HuH-7.5 (cell line): Measurements from ENCODE around the gene HMSD.
"Not testable (repeated sequence)": the region's sequence is repeated elsewhere in the genome, so short reads cannot be mapped to it uniquely, and the experiment has no call there.

Source experiments
- DNase-seq: peaks from one replicate; pipeline ENCODE4 v3.0.0; 2011; ENCODE audit warnings: low spot score

Gene HMSD, protein sequence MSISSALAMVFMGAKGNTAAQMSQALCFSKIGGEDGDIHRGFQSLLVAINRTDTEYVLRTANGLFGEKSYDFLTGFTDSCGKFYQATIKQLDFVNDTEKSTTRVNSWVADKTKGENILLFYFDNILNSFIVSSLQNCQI

DNA sequence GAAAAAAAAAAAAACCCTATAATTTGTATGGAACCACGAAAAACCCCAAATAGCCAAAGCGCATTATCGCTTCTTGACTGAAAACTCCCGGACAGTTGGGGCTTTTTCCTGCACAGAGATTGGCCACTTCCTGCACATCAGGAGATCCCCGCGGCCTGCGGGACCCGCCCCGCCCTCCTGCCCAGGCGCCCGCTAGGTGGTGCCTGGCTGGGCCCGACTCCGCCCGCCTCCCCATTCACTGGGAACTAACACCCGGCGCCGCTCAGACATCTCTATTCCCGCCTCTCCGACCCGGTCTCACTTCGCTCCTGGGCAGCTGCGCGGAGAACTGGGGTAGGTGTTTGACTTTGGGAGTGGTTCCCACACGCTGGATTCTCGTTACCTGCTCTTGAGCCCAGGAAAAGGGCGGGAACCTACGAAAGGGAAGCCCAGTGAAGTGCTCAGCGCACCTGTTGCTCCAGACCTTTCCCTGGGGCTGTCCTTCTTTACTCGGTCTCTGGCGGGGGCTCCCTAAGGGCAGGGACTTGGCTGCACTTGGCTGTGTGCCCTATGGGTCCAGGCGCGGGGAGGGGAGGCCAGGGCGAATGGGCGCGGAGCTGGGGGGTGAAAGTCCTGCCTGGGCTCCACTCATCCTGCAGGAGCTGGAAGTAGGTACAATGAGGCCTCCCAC is at the start of gene HMSD:
Gene HMSD (plus strand): TSS at position 234 of the 670 bp plus-strand sequence. CDS start 4,155 bp downstream, outside the sequence.
- DNase-seq = no peak

DNA sequence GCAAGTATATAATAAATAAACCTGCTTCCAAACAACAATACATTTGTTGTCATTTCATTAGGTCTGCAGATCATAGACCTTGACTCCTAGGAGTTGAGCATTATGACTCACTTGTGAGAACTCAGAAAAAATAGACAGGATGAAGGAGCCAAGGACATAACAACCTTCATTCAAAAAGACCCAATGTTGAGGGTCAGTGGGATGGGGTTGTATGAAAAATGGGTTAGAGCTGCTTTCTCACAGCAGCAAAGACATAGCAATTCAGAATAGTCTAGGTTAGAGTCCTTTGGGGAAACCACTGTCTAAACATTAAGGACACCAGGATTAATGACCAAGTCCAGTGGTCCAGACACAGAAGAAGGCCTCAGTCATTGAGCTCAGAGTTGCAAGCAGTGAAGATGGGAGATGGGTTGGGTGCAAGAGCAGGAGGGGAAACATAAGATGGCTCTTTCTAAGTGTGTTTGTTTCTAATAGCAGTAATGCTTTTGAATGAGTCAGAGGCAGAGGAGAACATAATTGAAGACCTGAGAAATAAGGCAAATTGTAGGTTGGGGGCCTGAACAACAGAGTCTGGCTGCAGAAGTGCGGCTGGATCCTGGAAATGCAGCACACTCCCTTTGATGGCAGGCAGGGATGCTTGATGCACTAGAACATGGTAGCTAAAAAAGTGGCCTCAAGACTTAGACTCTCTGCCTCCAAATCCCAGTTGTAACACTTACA is 45.1 kb upstream of the HMSD start:
- DNase-seq = no peak

DNA sequence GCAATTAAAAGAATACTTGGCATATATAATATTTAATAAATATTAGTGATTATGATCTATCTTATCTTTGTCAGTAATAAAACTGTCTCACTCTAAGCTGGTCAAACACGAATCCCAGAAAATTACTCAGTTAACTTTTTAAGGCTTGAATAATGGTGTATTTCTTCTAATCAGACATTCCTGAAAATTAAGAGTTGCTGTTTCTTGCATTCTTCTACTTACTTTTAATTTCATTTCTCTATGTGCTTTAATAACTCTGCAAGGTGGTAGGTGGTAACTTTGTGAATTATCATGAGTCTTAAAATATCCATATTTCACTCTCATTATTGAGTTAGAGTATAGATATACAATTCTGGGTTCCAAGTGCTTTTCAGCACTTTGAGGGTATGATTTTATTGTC is 44.4 kb upstream of the HMSD start:
- no peak for DNase-seq

DNA sequence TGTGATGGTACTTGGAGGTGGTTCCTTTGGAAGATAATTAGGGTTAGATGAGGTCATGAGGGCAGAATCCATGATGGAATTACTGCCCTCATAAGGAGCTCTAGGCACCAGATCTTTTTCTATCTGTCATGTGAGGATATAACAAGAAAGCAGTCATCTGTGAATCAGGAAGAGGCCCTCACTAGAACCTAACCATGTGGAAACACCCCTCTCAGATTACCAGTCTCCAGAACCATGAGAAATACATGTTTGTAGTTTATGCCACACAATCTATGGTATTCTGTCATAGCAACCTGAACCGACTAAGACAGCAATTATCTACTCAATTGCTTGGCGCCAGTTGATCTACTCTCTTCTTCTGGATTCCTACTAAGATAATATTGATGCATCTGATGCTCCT is 43.7 kb upstream of the HMSD start:
- no peak for DNase-seq

DNA sequence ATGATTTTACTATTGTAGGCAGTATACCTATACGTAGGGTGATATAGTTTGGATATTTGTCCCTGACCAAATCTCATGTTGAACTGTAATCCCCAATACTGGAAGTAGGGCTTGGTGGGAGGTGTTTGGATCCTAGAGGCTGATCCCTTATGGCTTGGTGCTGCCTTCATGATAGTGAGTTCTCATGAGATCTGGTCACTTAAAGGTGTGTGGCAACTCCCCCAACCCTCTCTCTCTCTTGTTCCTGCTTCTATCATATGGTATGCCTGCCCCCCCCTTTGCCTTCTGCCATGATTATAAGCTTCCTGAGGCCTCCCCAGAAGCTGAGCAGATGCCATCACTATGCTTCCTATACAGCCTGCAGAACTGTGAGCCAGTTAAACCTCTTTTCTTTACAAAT is 43.0 kb upstream of the HMSD start:
- DNase-seq = no peak

DNA sequence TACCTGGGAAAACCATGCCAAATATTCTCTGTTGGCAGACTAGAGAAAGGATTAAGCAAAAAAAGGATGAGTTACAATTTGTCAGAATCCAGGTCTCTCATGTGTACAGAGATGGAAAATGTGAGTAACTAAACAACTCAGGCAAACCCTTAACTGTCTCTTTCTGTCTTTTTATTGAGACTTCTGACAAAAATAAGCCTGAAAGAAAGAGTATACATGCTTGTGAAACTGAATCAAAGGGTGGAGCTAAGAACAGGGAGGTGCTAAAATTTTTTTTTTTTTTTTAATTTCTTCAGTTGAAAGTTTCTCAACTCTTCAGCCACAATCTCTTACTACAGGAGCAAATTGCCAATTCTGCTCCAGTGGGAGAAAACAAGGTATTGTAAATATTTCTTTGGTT is 41.4 kb upstream of the HMSD start, which contains the start of gene SERPINB10:
Gene SERPINB10 (plus strand): TSS at position 295 of the 400 bp plus-strand sequence. CDS start 7,553 bp downstream, outside the sequence.
- DNase-seq = no peak

DNA sequence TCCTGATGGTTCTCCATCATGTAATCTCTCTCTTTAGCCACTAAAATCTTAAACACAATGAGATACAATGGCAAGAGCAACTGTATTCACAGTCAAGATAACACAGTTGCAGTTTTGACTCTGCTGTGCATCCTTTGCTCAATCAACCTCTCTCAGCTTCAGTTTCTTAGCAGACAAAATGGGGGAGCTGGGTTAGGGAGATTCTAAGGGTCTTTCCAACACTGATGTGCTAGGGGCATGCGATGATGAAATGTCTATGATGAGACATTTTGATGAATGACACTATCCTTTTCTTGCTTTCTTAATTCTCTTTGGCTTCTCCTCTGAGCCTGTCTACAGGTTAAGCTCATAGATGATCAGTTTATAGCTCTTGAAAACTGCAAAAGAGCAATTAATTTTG is 40.2 kb upstream of the HMSD start:
- DNase-seq = no peak

DNA sequence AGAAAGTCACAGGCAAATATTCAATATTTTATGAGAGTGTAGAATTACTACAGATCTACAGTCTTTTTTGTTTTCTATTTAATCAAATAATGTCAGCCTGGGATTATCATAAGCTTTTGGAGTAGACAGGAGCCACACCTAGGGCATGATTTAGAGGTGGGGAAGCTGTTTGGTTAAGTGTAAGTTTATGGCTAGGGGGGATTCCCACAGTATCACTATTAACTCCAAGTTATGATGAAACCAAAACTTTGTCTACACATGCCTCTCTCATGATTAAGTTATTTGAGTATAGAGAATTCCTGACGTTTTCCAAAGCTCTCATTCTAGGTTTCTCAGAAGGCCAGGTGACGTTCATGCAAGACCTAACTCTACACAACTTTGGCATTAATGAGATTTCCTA is 39.2 kb upstream of the HMSD start:
- no peak for DNase-seq

DNA sequence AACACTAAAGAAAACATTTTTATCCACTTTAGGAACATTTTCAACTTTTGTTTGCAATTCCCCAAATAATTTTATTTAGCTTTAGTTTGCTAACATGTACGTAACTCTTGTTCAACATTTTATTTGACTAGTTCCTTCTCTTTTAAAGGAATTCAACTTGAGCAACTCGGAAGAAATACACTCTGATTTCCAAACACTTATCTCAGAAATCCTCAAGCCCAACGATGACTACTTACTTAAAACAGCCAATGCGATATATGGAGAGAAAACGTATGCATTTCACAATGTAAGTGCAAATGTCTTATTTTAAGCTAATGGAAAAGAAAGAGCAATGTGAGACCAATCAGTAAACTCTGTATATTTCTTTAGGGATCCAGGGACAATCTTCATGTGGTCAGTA is 31.3 kb upstream of the HMSD start:
- no peak for DNase-seq

DNA sequence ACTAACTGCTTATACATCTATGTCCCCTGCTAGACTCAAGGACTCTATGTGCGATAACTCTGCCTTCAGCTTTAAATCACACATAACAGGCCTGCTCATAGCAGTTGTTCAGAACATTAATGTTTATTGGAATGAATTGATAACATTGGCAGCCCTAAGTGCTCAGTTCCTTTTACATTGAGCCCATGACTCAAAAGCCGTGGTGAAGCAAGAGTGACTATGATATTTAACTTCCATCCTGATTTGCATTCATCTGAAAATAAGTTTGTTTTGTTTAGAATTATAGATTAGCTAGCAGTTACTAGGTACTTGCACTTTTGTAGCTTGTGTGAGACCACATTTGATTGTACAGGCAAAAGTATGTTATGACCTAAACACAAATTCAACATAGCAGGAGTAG is 27.1 kb upstream of the HMSD start:
- no peak for DNase-seq

DNA sequence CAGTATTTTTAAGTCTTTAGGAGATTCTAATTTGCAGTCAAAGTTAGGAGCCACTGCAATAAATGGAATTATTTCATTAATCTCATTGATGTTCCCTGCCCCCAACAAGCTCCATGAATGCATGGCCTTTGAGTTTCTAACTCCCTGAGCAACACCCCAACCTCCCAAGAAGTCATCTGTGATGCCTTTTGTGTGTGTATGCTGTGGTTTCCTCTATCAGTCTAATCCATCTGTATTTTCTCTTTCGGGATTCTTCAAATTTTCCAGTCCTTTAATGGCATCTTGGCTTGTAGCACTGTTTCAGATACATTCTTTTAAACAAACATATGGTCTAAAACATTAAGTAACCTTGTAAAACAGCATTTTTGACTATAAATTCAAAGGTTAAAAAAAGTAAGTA is 24.6 kb upstream of the HMSD start:
- DNase-seq = no peak

DNA sequence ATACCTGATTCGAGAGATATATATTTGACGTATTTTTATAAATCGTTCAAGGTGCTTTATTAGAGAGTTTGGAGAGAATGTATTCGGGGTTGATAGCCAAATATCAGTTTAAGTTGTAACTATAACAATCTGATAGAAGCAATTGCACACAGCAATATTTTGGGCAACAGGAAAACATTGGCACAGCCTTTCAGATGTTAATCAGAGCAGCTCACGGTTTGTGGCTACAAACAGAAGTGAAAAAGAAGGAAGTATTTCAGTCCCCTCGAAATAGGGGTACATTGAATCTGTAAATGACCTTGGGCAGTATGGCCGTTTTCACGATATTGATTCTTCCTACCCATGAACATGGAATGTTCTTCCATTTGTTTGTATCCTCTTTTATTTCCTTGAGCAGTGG is 20.8 kb upstream of the HMSD start:
- DNase-seq = no peak

DNA sequence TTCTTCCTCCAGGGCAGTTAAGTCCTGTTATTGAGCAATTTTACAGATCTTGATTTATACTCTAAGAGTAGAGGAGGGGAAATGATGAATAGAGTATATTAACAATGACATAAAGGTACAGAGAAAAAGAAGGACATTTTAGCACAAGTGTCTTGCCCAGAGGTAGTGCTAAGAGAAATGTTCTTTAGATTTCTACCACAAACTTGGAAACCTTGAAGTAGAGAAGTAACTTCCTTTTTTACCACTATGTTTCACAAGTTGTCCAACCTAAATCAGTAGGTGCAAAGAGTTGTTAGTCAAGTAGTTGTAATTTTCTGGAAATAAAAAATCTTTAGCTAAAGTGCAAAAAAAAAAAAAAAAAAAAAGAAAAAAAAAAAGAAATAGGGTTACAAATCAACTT is 19.7 kb upstream of the HMSD start:
- not testable (repeated sequence) for DNase-seq

DNA sequence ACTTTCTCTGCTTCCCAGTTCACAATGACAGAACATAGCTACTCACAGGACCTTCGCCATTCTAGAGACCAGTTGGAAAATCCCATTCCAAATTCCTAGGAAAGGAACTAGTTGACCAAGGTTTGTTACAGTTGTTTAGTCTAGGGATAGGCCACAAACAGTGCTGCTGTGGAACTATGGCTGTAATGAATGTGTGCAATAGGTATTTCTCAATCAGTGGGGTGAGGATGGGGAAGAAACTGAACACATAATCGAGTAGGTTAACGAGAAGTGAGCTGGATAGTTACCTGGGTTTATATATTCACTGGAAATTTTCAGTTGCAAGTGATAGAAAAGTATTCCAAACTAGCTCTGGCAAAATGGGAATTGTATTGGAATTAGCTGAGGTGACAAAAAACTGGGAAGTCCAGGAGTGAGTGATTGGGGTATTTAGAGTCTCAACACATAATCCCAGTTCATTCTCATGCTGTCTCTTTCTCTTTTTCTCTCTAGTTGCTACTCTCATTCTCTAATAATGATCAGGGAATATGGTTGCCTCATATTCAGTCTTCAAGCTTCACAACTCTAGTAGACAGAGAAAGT is 18.2 kb upstream of the HMSD start:
- DNase-seq = no peak

DNA sequence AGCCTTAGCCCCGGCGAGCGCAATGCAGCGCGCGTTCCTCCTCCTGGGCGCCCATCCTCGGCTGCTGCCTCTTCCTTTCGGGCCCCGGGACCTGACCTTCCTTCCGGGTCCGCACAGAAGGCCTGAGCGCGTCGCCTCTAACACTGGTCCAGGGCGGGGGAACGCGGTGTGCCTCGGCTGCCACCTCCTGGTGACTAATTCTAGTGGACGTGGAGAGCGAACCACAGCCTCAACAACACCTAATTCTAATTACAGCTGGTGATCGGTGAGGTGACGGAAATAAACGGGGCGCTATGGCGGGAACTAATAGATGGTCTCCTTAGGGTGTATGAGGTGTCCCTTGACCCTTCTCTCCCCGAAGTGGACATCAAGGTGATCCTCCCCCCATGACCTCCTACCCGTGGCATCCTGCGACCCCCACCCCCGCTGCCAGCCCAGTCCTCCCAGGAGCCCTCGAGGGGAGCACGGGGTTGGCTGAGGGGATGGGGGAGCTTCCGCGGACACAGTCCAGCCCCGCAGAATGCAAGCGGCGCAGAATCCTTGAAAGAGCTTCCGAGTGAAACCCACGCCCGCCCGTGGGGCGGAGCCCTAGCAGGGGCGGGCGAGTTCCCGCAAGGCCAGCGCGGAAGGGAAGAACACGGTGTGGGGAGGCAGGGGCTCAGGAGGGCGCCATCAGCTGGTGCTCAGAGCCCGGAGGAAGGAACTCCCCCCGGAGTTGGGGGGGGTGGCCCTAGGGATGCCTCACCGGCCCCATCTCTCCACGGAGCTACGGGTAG is 12.8 kb upstream of the HMSD start:
- peak; percentile 16 for DNase-seq

DNA sequence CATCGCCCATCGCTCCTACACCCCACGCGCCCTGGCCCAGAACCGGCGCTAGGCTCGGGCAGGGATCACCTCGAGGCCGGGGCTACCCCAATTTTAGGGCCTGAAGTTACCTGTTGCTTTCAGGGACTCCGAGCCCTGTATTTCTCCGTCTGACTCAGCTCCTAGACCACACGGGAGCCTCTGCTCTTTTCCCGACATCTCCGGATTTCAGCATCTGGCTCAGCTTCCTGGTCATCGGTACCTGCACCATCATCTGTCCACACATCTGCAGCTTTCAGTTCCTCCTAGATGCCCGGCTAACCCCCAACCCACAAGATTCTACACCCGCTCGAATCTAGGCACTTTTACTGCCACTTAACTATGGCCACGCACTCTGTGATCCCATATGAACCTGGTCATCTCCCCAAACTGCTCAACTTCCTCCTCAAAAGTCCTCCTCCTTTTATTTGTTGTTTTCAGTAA is 12.1 kb upstream of the HMSD start:
- DNase-seq = no peak

DNA sequence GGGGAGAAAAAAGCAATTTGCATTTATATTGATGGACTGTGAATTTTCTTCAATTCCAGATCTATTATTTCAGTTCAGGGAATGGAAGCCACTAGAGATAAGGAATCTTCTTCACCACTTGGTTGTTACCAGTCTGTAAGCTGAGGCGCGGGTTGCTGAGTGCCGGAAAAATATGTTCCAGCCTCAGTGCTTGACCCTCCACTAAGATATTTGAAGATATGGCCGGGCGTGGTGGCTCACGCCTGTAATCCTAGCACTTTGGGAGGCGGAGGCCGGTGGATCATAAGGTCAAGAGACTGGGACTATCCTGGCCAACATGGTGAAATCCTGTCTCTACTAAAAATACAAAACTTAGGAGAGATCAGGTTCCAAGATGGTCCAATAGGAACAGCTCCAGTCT is 9.1 kb upstream of the HMSD start:
- DNase-seq = no peak

DNA sequence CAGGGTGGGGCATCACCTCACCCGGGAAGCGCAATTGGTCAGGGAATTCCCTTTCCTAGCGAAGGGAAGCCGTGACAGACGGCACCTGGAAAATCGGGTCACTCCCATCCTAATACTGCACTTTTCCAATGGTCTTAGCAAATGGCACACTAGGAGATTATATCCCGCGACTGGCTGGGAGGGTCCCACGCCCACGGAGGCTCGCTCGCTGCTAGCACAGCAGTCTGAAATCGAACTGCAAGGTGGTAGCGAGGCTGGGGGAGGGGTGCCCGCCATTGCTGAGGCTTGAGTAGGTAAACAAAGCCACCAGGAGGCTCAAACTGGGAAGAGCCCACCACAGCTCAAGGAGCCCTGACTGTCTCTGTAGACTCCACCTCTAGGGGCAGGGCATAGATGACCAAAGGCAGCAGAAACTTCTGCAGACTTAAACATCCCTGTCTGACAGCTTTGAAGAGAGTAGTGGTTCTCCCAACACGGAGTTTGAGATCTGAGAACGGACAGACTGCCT is 8.5 kb upstream of the HMSD start:
- DNase-seq = not testable (repeated sequence)

DNA sequence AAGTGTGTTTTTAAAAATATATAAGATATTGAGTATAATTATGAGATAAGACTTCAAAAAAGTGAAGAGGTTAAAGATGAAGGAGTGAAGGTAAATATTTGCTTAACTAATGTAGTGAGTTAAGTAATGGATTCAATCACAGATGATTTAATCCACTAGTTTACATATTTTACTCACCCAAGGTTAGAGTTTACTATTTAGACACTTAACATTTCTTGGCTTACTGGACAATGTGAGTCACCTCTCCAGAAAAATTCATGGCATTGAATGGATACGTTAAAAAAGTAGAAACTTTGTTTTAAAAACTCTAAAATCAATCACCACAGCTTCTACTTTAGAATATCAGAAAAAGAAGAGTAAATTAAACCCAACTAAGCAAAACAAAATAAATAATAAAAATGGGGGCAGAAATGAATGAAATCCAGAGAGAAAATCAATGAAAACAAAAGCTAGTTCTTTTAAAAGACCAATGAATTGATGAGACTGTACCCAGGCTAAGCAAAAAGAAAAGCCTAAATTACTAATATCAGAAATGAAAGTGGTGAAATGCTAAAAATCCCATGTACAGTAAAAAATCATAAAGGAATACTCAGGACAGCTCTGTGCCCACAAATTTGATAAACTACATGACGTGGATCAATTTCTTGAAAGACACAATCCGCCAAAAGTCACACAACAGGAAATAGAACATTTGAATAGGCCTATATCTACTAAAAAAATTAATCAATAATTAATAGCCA is 1.9 kb upstream of the HMSD start:
- DNase-seq = no peak

DNA sequence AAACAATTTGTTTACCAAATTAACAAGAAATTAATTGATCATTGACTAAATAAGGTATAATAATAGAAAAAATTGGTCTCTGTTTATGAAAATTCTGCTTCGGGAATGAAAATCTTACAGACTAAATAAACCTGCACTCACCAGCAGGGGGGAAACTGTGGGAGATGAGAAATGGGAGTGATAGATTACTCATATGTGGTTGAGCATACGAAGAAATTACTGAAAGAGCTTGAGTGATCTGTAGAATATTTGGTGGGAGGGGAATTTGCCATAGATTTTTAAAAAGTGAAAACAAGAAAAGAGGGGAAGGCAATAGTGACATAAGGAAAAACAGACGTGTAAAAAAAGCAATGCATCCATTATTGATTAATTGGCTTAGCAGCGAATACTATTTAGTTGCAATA is 2.2 kb downstream of the HMSD start:
- no peak for DNase-seq

DNA sequence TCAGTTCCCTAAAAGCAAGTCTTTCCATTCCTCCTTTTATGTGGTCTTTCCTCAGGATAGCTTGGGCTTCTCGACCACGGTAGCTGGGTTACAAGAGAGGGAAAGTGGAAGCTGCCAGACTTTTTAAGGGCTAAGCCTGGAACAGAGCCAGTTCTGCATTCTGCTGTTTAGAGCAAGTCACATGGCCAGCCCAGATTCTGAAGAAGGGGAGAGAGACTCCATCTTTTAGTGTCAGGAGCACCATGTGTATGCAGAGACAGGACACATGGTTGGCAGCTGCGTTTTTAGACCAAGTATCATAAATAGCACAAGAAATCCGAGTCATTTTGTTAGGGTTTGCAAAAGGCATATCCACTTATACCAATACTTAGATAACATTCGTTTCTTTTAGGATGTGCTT is 4.7 kb downstream of the HMSD start:
- DNase-seq = no peak
